Fibroblast of lung (primary cell): Measurements from ENCODE around the gene TBC1D21. TPM values are rescaled to one million over a fixed set of nuclear protein-coding genes. Genes with fewer than 3 reads are reported as not detected.

Experiments used
- DNase-seq, 2 donors: peaks; one replicate each; pipeline versions ENCODE4 v3.0.0 to v3.0.0-alpha.2; 2010; ENCODE audit warnings: low read depth in 2 of 2
- H2AFZ ChIP-seq: 2 replicates; pipeline ENCODE4 v1.5.1; 2012; ENCODE audit warnings: low read length, control low read depth, inconsistent platforms
- H3K27ac ChIP-seq: 2 replicates; pipeline ENCODE4 v1.5.1; 2011; ENCODE audit warnings: low read length, control low read depth; ENCODE audit not compliant: insufficient read depth
- H3K27me3 ChIP-seq: 2 replicates; pipeline ENCODE4 v1.5.1; 2011; ENCODE audit warnings: mild to moderate bottlenecking, low read length; ENCODE audit not compliant: control insufficient read depth, insufficient read depth
- H3K36me3 ChIP-seq: 2 replicates; pipeline ENCODE4 v1.5.1; 2011; ENCODE audit warnings: low read length; ENCODE audit not compliant: control insufficient read depth, insufficient read depth
- H3K4me1 ChIP-seq: 2 replicates; pipeline ENCODE4 v1.5.1; 2011; ENCODE audit warnings: low read length; ENCODE audit not compliant: control insufficient read depth, insufficient read depth; ENCODE audit errors: extremely low read depth
- H3K4me2 ChIP-seq: 2 replicates; pipeline ENCODE4 v1.5.1; 2011; ENCODE audit warnings: low read length, control low read depth; ENCODE audit not compliant: insufficient read depth; ENCODE audit errors: extremely low read depth
- H3K4me3 ChIP-seq, 4 experiments: fragments of 200-600 bp in 1 of 4; sonication (generic) in 1 of 4; replicated peaks in 1 of 4; 2 replicates each; pipeline ENCODE4 v1.5.1; 2011 to 2016; ENCODE audit warnings: low read length in 4 of 4, low read depth in 3 of 4, mild to moderate bottlenecking in 3 of 4, control low read depth in 2 of 4, inconsistent platforms in 1 of 4, mixed read lengths in 1 of 4; ENCODE audit not compliant: insufficient read depth in 1 of 4; ENCODE audit errors: control extremely low read depth in 1 of 4
- H3K79me2 ChIP-seq: 2 replicates; pipeline ENCODE4 v1.5.1; 2012; ENCODE audit warnings: mild to moderate bottlenecking, low read length, inconsistent platforms; ENCODE audit not compliant: control insufficient read depth, insufficient read depth
- H3K9ac ChIP-seq: 2 replicates; pipeline ENCODE4 v1.5.1; 2011; ENCODE audit warnings: mild to moderate bottlenecking, low read length, control low read depth; ENCODE audit not compliant: insufficient read depth
- H3K9me3 ChIP-seq: 2 replicates; pipeline ENCODE4 v1.5.1; 2012; ENCODE audit warnings: low read depth, low read length; ENCODE audit not compliant: control insufficient read depth, insufficient read depth
- H4K20me1 ChIP-seq: 2 replicates; pipeline ENCODE4 v1.5.1; 2011; ENCODE audit warnings: low read length; ENCODE audit not compliant: control insufficient read depth, insufficient read depth; ENCODE audit errors: extremely low read depth
- EZH2 ChIP-seq: IDR thresholded peaks from 2 replicates; pipeline ENCODE4 v1.5.1; 2012; ENCODE audit warnings: low read length, control low read depth, mild to moderate bottlenecking; ENCODE audit errors: missing control alignments
- polyA plus RNA-seq, 2 donors: library from polyadenylated mRNA; depleted of rRNA in 1 of 2; stranded (reverse) in 1 of 2; unstranded in 1 of 2; fragments of >200 nt; gene quantifications; 2 replicates each; pipeline ENCODE4 v1.2.1, GENCODE V29; 2011 to 2012; ENCODE audit warnings: missing spikeins in 1 of 2
- total RNA-seq: library from RNA; depleted of rRNA; stranded (reverse); fragments of >200 nt; gene quantifications from 2 replicates; pipeline ENCODE4 v1.2.1, GENCODE V29; 2014
- TF ChIP-seq, protein P1 (sequence below), 2 donors: IDR thresholded peaks in 1 of 2; conservative IDR thresholded peaks in 1 of 2; 1 replicate in 1 of 2; 2 replicates in 1 of 2; pipeline ENCODE4 v1.5.1; 2011 to 2012; ENCODE audit warnings: low read length in 2 of 2, control low read depth in 1 of 2, inconsistent platforms in 1 of 2, low read depth in 1 of 2, mild to moderate bottlenecking in 1 of 2

The TBC1D21 gene
- total and polyA plus RNA-seq, 2 donors (not counting 1 experiment from before 2014, with no cell fraction given), result not detected

DNA sequence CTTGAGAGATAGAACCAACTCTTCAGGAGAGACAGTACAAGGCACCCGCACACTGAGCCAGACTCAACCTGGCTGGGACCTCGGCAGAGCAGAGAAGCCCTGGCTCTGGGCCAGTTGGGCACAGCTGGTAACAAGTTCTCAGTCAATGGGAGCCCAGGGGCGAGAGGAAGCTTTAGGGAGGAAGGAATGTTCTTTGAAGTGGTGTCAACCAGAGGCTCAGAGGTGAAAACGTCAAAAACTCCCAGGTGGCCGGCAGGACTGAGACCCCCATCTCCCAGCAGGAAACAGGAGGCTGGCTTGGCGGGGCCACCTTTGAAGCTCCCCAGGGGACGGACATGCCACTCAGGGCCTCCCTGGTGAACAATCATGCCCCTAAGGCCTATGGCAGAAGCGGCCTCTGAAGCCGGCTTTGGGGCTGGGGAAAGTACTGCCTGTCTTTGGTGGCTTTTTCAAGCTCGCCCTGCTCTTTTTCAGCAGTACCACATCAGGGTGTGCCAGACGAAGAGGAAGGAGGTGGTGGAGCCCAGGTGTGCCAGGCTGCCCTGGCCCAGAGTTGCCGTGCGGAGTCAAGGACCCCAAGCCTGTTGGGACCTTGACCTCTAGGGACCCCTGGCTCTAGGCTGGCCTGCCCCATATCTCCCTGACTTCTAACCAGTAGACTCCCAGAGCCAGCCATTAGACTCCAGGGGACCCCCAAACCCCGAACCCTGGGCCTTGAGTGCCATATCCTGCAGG is 16.7 kb upstream of the TBC1D21 start:
- Histone ChIP-seq H3K4me2 (no peak overlapping the region), H3K4me3 (no peak overlapping the region), H3K4me1 (no peaks in the 10 kb centered on the region), H3K9me3 (no peaks in the 10 kb centered on the region), H2AFZ (no peak overlapping the region), H4K20me1 (no peaks in the 10 kb centered on the region), H3K9ac (no peak overlapping the region), H3K36me3 (no peaks in the 10 kb centered on the region), H3K27me3 (no peaks in the 10 kb centered on the region), H3K79me2 (no peaks in the 10 kb centered on the region), H3K27ac (no peak overlapping the region)
- DNase-seq, result no peak
- TF ChIP-seq, protein P1, sequence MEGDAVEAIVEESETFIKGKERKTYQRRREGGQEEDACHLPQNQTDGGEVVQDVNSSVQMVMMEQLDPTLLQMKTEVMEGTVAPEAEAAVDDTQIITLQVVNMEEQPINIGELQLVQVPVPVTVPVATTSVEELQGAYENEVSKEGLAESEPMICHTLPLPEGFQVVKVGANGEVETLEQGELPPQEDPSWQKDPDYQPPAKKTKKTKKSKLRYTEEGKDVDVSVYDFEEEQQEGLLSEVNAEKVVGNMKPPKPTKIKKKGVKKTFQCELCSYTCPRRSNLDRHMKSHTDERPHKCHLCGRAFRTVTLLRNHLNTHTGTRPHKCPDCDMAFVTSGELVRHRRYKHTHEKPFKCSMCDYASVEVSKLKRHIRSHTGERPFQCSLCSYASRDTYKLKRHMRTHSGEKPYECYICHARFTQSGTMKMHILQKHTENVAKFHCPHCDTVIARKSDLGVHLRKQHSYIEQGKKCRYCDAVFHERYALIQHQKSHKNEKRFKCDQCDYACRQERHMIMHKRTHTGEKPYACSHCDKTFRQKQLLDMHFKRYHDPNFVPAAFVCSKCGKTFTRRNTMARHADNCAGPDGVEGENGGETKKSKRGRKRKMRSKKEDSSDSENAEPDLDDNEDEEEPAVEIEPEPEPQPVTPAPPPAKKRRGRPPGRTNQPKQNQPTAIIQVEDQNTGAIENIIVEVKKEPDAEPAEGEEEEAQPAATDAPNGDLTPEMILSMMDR (conservative IDR thresholded peaks at IDR 0.05 in 1 of 2, IDR thresholded peaks at IDR 0.05 in 1 of 2; ENCODE audit: low read depth in 1 of 2, low read length in 2 of 2), result no peak
- TF ChIP-seq EZH2, result no peak

DNA sequence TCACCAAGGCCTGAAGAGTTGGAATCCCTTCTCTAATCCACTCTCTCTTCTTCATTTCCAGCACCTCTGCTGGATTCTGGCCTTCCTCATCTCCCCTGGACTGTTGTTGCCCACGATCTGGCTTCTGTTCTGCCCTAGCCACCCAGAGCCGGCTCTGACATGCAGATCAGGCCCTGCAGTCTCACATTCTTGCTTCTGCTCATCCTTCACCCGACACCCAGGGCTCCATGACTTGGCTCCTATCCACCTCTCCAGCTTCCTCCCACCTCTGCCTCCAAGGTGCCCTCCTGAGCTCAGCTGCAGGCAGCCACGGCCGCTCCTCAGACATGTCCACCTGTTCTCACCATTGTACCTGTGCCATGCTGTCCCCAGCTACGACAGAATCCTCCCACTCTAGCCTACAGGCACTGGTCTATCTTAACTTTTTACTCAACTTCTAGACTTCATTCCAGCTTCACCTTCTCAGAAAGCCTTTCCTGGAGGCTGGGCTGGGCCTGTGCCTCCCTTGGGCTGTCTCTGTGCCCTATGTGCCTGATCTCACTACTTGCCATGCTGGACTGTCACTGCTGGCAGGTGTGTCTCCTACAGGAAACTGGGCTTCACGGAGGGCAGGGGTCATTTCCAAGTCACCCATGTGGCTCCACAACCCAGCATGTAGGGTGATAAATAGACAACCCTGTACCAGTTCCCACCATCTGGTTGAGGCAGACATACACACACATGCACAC is 16.0 kb upstream of the TBC1D21 start:
- no peaks in the 10 kb centered on the region for H3K27me3 ChIP-seq
- no peak overlapping the region for H3K9ac ChIP-seq
- H3K4me1 ChIP-seq, result no peaks in the 10 kb centered on the region
- no peak for DNase-seq
- H3K4me3 ChIP-seq, result no peak overlapping the region
- H3K79me2 ChIP-seq, result no peaks in the 10 kb centered on the region
- no peaks in the 10 kb centered on the region for H3K9me3 ChIP-seq
- H3K36me3 ChIP-seq, result no peaks in the 10 kb centered on the region
- no peak overlapping the region for H3K4me2 ChIP-seq
- no peaks in the 10 kb centered on the region for H4K20me1 ChIP-seq
- TF ChIP-seq, protein P1 (conservative IDR thresholded peaks at IDR 0.05 in 1 of 2, IDR thresholded peaks at IDR 0.05 in 1 of 2; ENCODE audit: low read depth in 1 of 2, low read length in 2 of 2), result no peak
- no peak for TF ChIP-seq EZH2
- H2AFZ ChIP-seq, result no peak overlapping the region
- H3K27ac ChIP-seq, result no peak overlapping the region

DNA sequence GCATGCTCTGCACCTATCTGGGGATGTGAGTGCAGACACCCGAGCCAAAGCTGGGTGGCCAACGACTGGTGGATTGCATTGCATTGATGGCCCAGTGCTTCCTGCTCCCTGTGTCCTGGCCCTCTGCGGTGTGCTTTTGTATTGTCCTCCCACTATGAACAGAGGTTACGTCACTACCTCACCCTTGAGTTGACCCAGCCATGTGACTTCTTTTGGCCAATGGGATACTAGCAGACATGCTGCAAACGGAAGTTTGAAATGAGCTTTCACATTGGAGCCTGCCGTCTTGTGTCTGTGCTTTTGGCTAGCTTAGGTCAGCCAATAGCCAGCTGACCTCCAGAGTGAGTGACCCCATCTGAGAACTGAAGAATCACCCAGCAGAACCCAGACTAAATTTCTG is 15.3 kb upstream of the TBC1D21 start:
- Histone ChIP-seq H3K27me3 (no peaks in the 10 kb centered on the region), H3K79me2 (no peaks in the 10 kb centered on the region), H3K27ac (no peak overlapping the region), H3K9me3 (no peaks in the 10 kb centered on the region), H3K4me1 (no peaks in the 10 kb centered on the region), H3K36me3 (no peaks in the 10 kb centered on the region), H2AFZ (no peak overlapping the region), H3K4me3 (no peak overlapping the region), H4K20me1 (no peaks in the 10 kb centered on the region), H3K4me2 (no peak overlapping the region), H3K9ac (no peak overlapping the region)
- no peak for DNase-seq
- no peak for TF ChIP-seq EZH2
- TF ChIP-seq, protein P1 (conservative IDR thresholded peaks at IDR 0.05 in 1 of 2, IDR thresholded peaks at IDR 0.05 in 1 of 2; ENCODE audit: low read depth in 1 of 2, low read length in 2 of 2), result no peak
